MCF 10A (cell line): ENCODE results near the gene ST6GAL2. TPM values are rescaled to one million over a fixed set of nuclear protein-coding genes. Genes with fewer than 3 reads are reported as not detected.

Experiments
- BruUV-seq: library from RNA; stranded (reverse); fragments of 400-500 nt; replicated peaks from 2 replicates; lab custom pipeline; 2021; lab: Mats Ljungman, UMichigan
- CTCF ChIA-PET: fragments of 300-600 bp; sonication (Branson Sonifier 250); formaldehyde crosslinking; extraction: SDS; loops from one replicate; lab custom pipeline; 2021; ENCODE audit warnings: antibody characterized with exemption, inconsistent platforms; lab: Yijun Ruan, JAX
- POLR2A ChIA-PET: fragments of 300-600, 350-650 bp; sonication (Branson Sonifier 250); formaldehyde crosslinking; extraction: SDS; loops from one replicate; lab custom pipeline; 2020; ENCODE audit warnings: antibody characterized with exemption, inconsistent platforms; lab: Yijun Ruan, JAX
- DNase-seq: peaks from one replicate; pipeline ENCODE4 v3.0.0-alpha.2; 2018; ENCODE audit not compliant: unreplicated experiment
- H3K27ac Mint-ChIP-seq: one replicate; pipeline ENCODE4 v1.8.0; 2022; ENCODE audit warnings: mild to moderate bottlenecking, low read depth, mixed read lengths; ENCODE audit not compliant: unreplicated experiment
- H3K27me3 Mint-ChIP-seq: one replicate; pipeline ENCODE4 v1.8.0; 2022; ENCODE audit warnings: mixed read lengths; ENCODE audit not compliant: insufficient read depth, unreplicated experiment
- H3K36me3 Mint-ChIP-seq: one replicate; pipeline ENCODE4 v1.8.0; 2022; ENCODE audit warnings: mild to moderate bottlenecking, moderate library complexity, mixed read lengths; ENCODE audit not compliant: insufficient read depth, unreplicated experiment
- H3K4me1 Mint-ChIP-seq: one replicate; pipeline ENCODE4 v1.8.0; 2022; ENCODE audit warnings: mixed read lengths; ENCODE audit not compliant: insufficient read depth, unreplicated experiment
- H3K4me3 Mint-ChIP-seq: one replicate; pipeline ENCODE4 v1.8.0; 2022; ENCODE audit warnings: mild to moderate bottlenecking, moderate library complexity, mixed read lengths; ENCODE audit not compliant: unreplicated experiment
- H3K9me3 Mint-ChIP-seq: one replicate; pipeline ENCODE4 v1.8.0; 2022; ENCODE audit warnings: mixed read lengths; ENCODE audit not compliant: unreplicated experiment
- intact Hi-C: fragments of 100-400 bp; cut with micrococcal nuclease; formaldehyde crosslinking; loops from 2 replicates; pipeline ENCODE4 v1.14.1; 2022
- total RNA-seq: library from RNA; stranded (reverse); gene quantifications from 2 replicates; pipeline ENCODE4 v1.2.3, GENCODE V29; 2022
- TF ChIP-seq, protein P1 (sequence below): fragments of 200-600 bp; IDR thresholded peaks from one replicate; pipeline ENCODE4 v1.8.0; 2022; ENCODE audit warnings: antibody characterized with exemption, mild to moderate bottlenecking; ENCODE audit not compliant: unreplicated experiment

The ST6GAL2 gene
- total RNA-seq, 1 experiment from 2014 or later = 0.68 TPM

DNA sequence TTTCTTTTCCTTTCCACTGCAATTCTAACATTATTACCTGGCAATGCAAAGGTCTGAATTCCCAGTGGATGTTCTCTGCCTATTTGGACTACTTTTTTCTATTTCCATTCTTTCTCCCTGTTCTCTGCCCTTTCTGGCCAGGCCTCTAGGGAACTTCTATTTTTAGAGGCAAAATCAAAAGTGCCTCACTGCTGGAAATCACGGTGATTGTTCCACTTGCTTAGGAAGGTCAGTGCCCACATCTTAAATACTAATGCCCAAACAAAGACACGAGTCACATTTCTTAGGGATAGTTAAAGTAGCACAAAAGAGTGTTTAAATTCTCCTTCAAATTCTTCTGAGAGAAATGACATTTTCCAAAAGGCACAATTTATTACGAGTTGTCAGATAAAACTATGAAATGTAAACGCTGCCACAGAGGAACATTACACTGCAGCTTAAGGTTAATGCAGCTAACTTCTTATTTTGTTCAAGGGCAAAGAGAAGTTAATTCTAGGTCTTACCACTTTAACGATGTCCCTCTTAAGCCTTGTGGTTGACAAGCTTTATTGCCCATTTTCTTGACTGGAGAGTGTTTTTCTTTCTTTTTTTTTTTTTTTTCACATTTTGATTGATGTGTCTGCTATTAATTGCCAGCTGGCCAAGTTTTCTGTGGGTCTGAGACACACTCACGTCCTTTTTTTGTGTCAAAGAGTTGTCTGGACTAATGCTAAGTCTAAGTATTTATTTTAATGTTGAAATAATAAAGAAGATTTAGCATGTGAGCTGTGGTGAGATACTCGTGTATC is 34.7 kb downstream of the ST6GAL2 start:
- DNase-seq = no peak
- intact Hi-C loops = no loop called here
- Mint-ChIP-seq H3K4me1 (no peaks in the 10 kb centered on the region), H3K36me3 (peaks cover 6% of the 10 kb centered on the region), H3K27me3 (no peaks in the 10 kb centered on the region), H3K27ac (no peak overlapping the region), H3K4me3 (no peak overlapping the region), H3K9me3 (no peaks in the 10 kb centered on the region)
- ChIA-PET CTCF (interaction anchor here (0.6 to 1.2 kb wide), 2 partner anchors 11 to 1082 kb away, joined by 3 read pairs; no protein-coding TSS in a partner anchor), POLR2A (no interaction called here)
- BruUV-seq = no TSS peak
- TF ChIP-seq, protein P1, sequence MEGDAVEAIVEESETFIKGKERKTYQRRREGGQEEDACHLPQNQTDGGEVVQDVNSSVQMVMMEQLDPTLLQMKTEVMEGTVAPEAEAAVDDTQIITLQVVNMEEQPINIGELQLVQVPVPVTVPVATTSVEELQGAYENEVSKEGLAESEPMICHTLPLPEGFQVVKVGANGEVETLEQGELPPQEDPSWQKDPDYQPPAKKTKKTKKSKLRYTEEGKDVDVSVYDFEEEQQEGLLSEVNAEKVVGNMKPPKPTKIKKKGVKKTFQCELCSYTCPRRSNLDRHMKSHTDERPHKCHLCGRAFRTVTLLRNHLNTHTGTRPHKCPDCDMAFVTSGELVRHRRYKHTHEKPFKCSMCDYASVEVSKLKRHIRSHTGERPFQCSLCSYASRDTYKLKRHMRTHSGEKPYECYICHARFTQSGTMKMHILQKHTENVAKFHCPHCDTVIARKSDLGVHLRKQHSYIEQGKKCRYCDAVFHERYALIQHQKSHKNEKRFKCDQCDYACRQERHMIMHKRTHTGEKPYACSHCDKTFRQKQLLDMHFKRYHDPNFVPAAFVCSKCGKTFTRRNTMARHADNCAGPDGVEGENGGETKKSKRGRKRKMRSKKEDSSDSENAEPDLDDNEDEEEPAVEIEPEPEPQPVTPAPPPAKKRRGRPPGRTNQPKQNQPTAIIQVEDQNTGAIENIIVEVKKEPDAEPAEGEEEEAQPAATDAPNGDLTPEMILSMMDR = no peak

DNA sequence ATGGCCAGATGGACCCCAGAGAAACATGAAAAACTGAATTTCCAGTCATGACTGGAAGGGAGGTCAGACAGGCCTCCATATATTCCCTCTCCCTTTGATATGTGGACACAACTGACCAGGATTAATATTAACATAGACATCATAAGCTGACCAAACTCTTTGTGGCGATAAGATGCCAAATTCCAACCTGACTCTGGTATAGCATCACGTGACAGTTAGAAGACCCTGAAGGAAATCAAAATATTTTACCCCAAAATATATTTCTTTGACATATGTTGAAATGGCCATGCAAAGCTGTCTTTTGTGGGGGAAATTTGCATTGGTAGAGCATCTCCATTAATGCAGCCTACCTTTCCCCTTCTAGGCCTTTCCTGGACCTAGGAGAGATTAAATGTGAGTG is 36.7 kb downstream of the ST6GAL2 start:
- ChIA-PET CTCF (no interaction called here), POLR2A (no interaction called here)
- no peaks in the 10 kb centered on the region for H3K4me1 Mint-ChIP-seq
- no peaks in the 10 kb centered on the region for H3K9me3 Mint-ChIP-seq
- intact Hi-C loops = no loop called here
- H3K27ac Mint-ChIP-seq = no peak overlapping the region
- TF ChIP-seq, protein P1 = no peak
- BruUV-seq = no TSS peak
- H3K36me3 Mint-ChIP-seq = peaks cover 6% of the 10 kb centered on the region
- no peaks in the 10 kb centered on the region for H3K27me3 Mint-ChIP-seq
- DNase-seq = no peak
- H3K4me3 Mint-ChIP-seq = no peak overlapping the region

DNA sequence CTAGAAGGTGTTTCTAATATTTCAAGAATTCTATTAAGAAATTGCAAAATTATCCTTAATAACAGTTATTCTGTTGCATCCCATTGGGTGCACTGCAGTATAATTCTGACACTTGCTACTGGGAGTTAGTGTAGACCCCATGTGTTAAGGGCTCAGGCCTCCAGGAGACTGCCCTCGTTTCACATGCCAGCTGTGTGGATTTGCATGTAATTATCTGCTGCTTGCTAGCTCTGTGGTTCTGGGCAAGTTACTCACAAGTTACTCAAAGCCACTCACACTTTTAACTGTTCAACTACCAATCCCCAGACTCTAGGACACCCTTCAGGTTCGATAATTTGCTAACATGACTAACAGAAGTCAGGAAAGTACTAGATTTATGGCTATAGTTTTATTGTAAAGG is 38.6 kb downstream of the ST6GAL2 start:
- TF ChIP-seq, protein P1 = no peak
- Mint-ChIP-seq H3K4me1 (no peaks in the 10 kb centered on the region), H3K27ac (no peak overlapping the region), H3K27me3 (no peaks in the 10 kb centered on the region), H3K36me3 (peaks cover 6% of the 10 kb centered on the region), H3K9me3 (no peaks in the 10 kb centered on the region), H3K4me3 (no peak overlapping the region)
- ChIA-PET CTCF (interaction anchor here (0.8 kb wide), 1 partner anchor 16 kb away, joined by 3 read pairs; no protein-coding TSS in a partner anchor), POLR2A (no interaction called here)
- DNase-seq = no peak
- BruUV-seq = no TSS peak
- intact Hi-C loops = no loop called here

DNA sequence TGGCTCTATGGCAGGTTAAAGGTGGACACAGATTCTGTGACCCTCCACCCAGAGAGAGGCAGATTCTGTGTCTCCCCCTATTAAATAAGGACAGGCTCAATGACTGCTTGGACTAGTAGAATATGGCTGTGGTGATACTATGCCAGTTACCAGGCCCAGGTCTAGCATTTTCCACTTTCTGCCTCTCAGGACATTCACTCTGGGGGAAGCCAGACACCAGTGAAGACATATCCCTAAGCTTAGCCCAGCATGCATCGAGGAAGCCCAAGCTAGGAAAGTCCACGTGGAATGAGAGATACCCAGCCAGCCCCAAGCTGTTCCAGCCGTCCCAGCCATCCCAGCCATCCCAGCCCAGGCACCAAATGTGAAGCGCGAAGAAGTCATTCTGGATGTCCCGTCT is 40.3 kb downstream of the ST6GAL2 start:
- CTCF ChIA-PET = no interaction called here
- DNase-seq = no peak

More for the DNA sequence above, 40.3 kb downstream of the ST6GAL2 start:
- Mint-ChIP-seq H3K36me3 (peaks cover 6% of the 10 kb centered on the region), H3K27me3 (no peaks in the 10 kb centered on the region), H3K9me3 (no peaks in the 10 kb centered on the region), H3K4me3 (no peak overlapping the region), H3K4me1 (no peaks in the 10 kb centered on the region), H3K27ac (no peak overlapping the region)
- intact Hi-C loops = no loop called here
- TF ChIP-seq, protein P1 = no peak
- POLR2A ChIA-PET = no interaction called here
- no TSS peak for BruUV-seq
